GM23338 (cell line): ENCODE measurements around the gene LAD1.

ENCODE experiments used
- CREB1 ChIP-seq: fragments of 250-450 bp; sonication (Bioruptor Pico); IDR thresholded peaks from 2 replicates; pipeline ENCODE4 v1.5.0; 2020; ENCODE audit warnings: low read depth, mild to moderate bottlenecking, moderate library complexity
- CTCF ChIP-seq, 2 experiments: fragments of 200-600 bp in 1 of 2; sonication (generic) in 1 of 2; conservative IDR thresholded peaks; 2 replicates each; pipeline versions ENCODE4 v1.5.1 to v1.6.1; 2016 to 2017; ENCODE audit warnings: antibody characterized with exemption in 2 of 2, low read depth in 2 of 2, mild to moderate bottlenecking in 2 of 2, moderate library complexity in 1 of 2
- EZH2 ChIP-seq: fragments of 200-600 bp; sonication (generic); IDR thresholded peaks from one replicate; pipeline ENCODE4 v1.8.0; 2017; ENCODE audit warnings: antibody characterized with exemption, mild to moderate bottlenecking, low read depth; ENCODE audit not compliant: unreplicated experiment
- EZH2phosphoT487 ChIP-seq: fragments of 200-600 bp; sonication (generic); IDR thresholded peaks from one replicate; pipeline ENCODE4 v1.8.1; 2018; ENCODE audit warnings: antibody characterized with exemption; ENCODE audit not compliant: unreplicated experiment
- JUNB ChIP-seq: IDR thresholded peaks from one replicate; pipeline ENCODE4 v1.6.1; 2016; ENCODE audit warnings: antibody characterized with exemption; ENCODE audit not compliant: unreplicated experiment
- NANOG ChIP-seq: IDR thresholded peaks from 2 replicates; pipeline ENCODE4 v1.6.1; 2016; ENCODE audit warnings: antibody characterized with exemption, borderline replicate concordance
- POLR2AphosphoS5 ChIP-seq: IDR thresholded peaks from 2 replicates; pipeline ENCODE4 v1.6.1; 2016; ENCODE audit warnings: antibody characterized with exemption, low read depth
- REST ChIP-seq: IDR thresholded peaks from one replicate; pipeline ENCODE4 v1.6.1; 2018; ENCODE audit warnings: antibody characterized with exemption; ENCODE audit not compliant: unreplicated experiment
- STAT1 ChIP-seq: IDR thresholded peaks from one replicate; pipeline ENCODE4 v1.6.1; 2016; ENCODE audit warnings: antibody characterized with exemption; ENCODE audit not compliant: unreplicated experiment
- ZNF114 ChIP-seq: fragments of 250-450 bp; sonication (Bioruptor Pico); IDR thresholded peaks from 2 replicates; pipeline ENCODE4 v1.5.0; 2020; ENCODE audit warnings: mild to moderate bottlenecking, moderate library complexity
- ZNF331 ChIP-seq: fragments of 250-450 bp; sonication (Bioruptor Pico); IDR thresholded peaks from 2 replicates; pipeline ENCODE4 v1.5.0; 2020; ENCODE audit warnings: low read depth, mild to moderate bottlenecking, moderate library complexity
- ZNF462 ChIP-seq: fragments of 250-450 bp; sonication (Bioruptor Pico); IDR thresholded peaks from 2 replicates; pipeline ENCODE4 v1.5.0; 2020; ENCODE audit warnings: mild to moderate bottlenecking, moderate library complexity
- TF ChIP-seq, protein P1 (sequence below): IDR thresholded peaks from 2 replicates; pipeline ENCODE4 v1.6.1; 2016; ENCODE audit warnings: antibody characterized with exemption

DNA sequence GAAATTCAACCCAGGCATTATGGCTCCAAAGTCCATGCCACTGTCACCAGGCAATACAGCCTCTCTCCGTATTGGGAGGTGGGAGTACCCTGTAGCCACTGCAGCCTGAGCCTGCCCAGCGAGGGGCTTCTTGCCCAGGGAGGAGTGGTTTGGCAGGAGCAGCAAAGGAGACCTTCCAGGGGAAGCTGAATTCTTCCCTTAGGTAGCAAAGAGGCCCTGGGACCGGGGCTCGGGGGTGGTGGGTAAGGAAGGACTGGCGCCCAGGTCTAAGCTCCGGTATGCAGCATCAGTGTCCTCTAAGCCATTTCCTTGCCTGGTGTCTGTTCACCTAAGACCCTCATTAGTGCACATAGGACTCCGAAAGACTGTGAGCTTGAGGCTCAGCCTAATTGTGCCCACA lies 38.6 kb downstream of the LAD1 start:
- TF ChIP-seq POLR2AphosphoS5 (no peak), CTCF (conservative IDR thresholded peaks at IDR 0.05; ENCODE audit: low read depth in 2 of 2) (no peak), EZH2 (no peak), EZH2phosphoT487 (no peak), ZNF331 (no peak), REST (no peak), CREB1 (CRISPR knock-in tag) (no peak), JUNB (no peak), NANOG (no peak), ZNF462 (CRISPR knock-in tag) (no peak), STAT1 (no peak), ZNF114 (CRISPR knock-in tag) (no peak)
- TF ChIP-seq, protein P1, sequence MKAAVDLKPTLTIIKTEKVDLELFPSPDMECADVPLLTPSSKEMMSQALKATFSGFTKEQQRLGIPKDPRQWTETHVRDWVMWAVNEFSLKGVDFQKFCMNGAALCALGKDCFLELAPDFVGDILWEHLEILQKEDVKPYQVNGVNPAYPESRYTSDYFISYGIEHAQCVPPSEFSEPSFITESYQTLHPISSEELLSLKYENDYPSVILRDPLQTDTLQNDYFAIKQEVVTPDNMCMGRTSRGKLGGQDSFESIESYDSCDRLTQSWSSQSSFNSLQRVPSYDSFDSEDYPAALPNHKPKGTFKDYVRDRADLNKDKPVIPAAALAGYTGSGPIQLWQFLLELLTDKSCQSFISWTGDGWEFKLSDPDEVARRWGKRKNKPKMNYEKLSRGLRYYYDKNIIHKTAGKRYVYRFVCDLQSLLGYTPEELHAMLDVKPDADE, result no peak
